HG02759 (cell line): Measurements from ENCODE around the gene YBX1.
"Not testable (repeated sequence)": the region's sequence is repeated elsewhere in the genome, so short reads cannot be mapped to it uniquely, and the experiment has no call there.

Experiments
- ATAC-seq: cut with Tn5 transposase; IDR thresholded peaks from one replicate; pipeline ENCODE4 v1.9.1; 2021; ENCODE audit warnings: mild to moderate bottlenecking, moderate library complexity; ENCODE audit not compliant: unreplicated experiment

The YBX1 gene

DNA sequence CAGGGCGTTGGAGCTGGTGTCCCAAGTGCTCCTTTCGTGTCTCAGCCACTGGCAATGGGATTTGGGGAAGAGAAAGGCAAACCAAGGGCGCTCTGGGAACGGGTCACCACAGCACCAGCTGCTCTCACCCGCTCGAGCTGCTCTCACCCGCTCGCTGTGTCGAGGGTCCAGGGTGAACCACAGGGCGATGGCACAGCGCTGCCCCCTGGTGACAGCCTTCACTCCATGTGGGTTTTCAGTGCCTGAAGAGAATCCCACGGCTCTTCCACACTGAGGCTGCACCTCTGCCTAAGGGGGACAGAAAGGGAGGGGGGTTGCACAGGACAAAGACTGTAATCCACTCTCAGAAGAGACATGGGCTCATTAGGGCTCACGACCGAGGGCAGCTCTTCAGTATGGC is 64.9 kb downstream of the YBX1 start:
- no peak for ATAC-seq

GRCh38 chr1:42748021-42748420 is 65.8 kb downstream of the YBX1 start:
- ATAC-seq: no peak

- ATAC-seq: no peak
These were observed 66.5 kb downstream of the YBX1 start for GRCh38 chr1:42748461-42749410.

DNA sequence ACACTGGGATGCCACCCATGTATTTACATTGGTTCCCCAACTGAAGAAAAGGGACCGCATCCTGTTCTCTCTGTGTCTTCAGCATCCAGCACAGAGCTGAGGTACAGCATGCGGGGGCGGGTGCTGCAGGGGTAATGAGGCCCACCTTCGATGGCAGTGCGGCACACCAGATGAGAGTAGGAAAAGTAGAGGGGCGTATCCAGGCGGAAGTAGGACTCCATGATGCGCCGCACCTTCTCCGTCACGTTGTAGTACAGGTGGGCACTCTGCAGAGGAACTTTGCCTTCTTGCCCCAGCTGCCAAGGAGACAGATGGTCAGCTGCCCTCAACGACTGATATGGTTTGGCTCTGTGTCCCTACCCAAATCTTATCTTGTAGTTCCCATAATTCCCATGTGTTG is 67.8 kb downstream of the YBX1 start:
- no peak for ATAC-seq

DNA sequence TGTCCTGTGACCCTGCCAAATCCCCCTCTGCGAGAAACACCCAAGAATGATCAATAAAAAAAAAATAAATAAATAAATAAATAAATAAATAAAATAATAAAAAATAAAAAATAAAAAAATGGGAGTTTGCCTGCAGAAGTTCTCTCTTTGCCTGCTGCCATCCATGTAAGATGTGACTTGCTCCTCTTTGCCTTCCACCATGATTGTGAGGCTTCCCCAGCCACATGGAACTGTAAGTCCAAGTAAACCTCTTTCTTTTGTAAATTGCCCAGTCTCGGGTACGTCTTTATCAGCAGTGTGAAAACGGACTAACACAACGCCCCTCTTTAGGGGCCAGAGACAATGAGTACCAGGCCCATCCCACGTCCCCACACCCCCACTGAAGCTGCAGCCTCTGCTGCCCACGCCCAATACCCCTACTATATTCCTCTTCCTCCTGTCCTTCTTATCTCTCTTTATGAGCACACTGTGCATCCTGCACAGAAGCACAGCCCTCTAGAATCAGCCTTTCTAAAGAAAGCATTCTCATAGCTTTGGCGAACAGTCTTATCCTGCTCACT is 69.4 kb downstream of the YBX1 start:
- not testable (repeated sequence) for ATAC-seq

DNA sequence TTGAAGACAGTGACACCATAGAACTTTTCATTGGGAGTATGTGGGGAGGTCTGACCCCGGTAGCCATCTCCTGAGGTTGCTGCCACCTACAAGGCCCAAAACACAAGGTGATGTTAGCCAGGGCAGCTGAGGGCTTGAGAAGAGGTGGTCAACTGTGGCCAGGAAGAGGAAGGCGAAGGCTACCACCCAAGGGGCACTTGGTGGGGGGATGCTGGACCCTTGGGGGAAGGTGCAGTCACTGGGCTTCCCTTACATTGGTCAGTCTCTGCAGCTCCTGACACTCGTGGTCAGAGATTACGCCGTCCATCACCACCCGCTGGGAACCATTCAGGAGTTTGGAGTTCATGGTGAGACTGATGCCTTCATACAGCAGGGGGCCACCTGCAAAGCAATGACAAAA is 70.1 kb downstream of the YBX1 start:
- no peak for ATAC-seq

DNA sequence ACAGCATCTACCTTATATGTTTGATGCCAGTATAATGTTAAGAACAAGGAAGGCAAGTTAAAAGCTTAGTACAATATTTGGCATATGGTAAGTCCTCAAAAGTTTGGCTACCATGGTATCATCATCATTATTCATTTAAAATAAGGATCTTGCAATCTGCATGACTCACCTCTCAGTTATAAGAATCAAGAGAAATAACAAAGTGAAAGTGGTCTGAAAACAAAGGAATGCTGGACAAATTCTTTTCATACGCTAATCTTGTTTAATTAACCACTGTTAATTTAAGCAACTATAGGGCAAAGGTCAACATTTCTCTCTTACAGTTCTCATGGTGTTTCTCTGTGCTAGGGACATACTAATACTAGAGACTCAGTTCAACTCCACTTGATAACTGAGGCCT is 70.9 kb downstream of the YBX1 start:
- no peak for ATAC-seq
